Measurements from ENCODE around the gene CHD2.

Gene CHD2

DNA sequence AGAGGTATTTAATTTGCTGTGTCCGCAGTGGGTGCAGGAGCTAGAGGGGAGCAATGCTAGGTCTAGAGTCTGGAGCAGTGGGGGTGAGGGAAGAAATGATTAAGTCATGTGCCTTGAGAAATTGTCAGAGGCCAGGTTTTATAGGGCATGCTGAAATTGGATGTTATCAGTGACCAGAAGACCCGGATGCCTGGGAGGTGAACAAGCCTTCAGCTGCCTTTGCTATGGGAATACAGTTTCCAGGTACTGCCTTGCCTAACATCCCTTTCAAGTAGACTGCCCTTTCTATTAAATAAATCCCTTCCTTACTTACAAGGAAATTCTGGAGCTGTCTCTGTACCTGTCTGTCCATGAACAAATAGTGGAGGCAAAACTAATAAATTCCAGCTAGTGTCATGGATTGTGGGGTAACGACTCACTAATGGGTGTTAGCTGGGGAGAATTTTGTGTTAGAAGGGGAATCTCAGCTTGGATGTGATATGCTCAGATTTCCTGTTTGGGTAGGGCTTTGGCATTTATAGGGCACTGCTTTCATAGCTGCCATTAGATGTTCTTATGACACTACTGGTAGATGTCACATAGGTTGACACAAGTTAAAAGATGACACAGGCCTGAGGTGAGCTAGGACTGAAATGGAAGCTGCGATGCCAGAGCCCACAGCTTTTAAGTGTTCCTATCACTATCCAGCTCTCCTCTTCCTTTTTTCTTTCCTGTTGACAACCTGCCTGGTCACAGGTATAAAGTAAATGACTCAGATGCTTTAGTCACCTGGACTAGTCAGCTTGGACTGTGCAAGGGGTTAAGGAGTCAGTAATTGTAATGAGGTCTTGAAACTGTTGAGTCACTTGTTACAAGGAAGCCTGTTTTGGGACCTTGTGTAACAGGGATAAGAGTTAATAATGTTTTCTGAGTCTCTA, 21.3 kb downstream of the CHD2 start:
- Histone ChIP-seq H3K36me3 (ENCODE audit: control insufficient read depth, insufficient read depth, low read length) (peaks cover 43% of the 10 kb centered on the region), H3K9me3 (ENCODE audit: control insufficient read depth, insufficient read depth, low read length) (no peaks in the 10 kb centered on the region), H3K4me3 (ENCODE audit: low read depth, low read length) (no peak overlapping the region), H3K27me3 (ENCODE audit: control insufficient read depth, insufficient read depth, low read length) (no peaks in the 10 kb centered on the region), H3K4me1 (ENCODE audit: control insufficient read depth, insufficient read depth, low read length) (peaks cover 44% of the 10 kb centered on the region), H3K27ac (ENCODE audit: low read depth, low read length) (peak overlapping the region; percentile 10), H3K9ac (ENCODE audit: low read depth, low read length) (no peak overlapping the region)

GRCh38 chr15:92922418-92923002, 22.4 kb downstream of the CHD2 start:
- Histone ChIP-seq H3K4me1 (ENCODE audit: control insufficient read depth, insufficient read depth, low read length) (peaks cover 43% of the 10 kb centered on the region), H3K27me3 (ENCODE audit: control insufficient read depth, insufficient read depth, low read length) (no peaks in the 10 kb centered on the region), H3K9me3 (ENCODE audit: control insufficient read depth, insufficient read depth, low read length) (no peaks in the 10 kb centered on the region), H3K36me3 (ENCODE audit: control insufficient read depth, insufficient read depth, low read length) (peaks cover 53% of the 10 kb centered on the region), H3K4me3 (ENCODE audit: low read depth, low read length) (no peak overlapping the region), H3K9ac (ENCODE audit: low read depth, low read length) (no peak overlapping the region), H3K27ac (ENCODE audit: low read depth, low read length) (no peak overlapping the region)

- Histone ChIP-seq H3K27ac (ENCODE audit: low read depth, low read length) (no peak overlapping the region), H3K9me3 (ENCODE audit: control insufficient read depth, insufficient read depth, low read length) (no peaks in the 10 kb centered on the region), H3K4me1 (ENCODE audit: control insufficient read depth, insufficient read depth, low read length) (peaks cover 34% of the 10 kb centered on the region), H3K36me3 (ENCODE audit: control insufficient read depth, insufficient read depth, low read length) (peaks cover 70% of the 10 kb centered on the region), H3K27me3 (ENCODE audit: control insufficient read depth, insufficient read depth, low read length) (no peaks in the 10 kb centered on the region), H3K9ac (ENCODE audit: low read depth, low read length) (no peak overlapping the region), H3K4me3 (ENCODE audit: low read depth, low read length) (no peak overlapping the region)
Observed at GRCh38 chr15:92924216-92924615, 24.1 kb downstream of the CHD2 start.

DNA sequence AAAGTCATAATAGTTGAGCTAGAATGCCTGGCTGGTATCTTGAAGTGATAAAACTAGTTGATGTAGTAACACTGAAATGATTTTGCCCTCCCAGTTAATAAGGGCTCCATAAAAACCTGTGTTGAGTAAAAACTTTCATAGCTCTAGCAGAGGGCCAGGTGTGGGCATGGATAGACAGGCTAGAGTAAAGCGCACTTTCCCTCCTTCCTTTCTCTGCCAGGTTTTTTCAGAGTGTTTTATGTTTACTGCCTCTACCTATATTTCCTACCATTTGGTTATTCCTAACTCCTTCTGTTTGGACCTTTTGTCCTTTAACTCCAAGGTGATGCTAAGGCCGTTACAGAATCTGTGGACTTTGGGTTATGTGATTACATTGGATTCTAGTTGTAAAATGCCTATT, 25.3 kb downstream of the CHD2 start:
- H3K4me3 ChIP-seq (ENCODE audit: low read depth, low read length), result no peak overlapping the region
- H3K27me3 ChIP-seq (ENCODE audit: control insufficient read depth, insufficient read depth, low read length), result no peaks in the 10 kb centered on the region
- H3K4me1 ChIP-seq (ENCODE audit: control insufficient read depth, insufficient read depth, low read length), result peaks cover 28% of the 10 kb centered on the region
- peaks cover 78% of the 10 kb centered on the region for H3K36me3 ChIP-seq (ENCODE audit: control insufficient read depth, insufficient read depth, low read length)
- no peak overlapping the region for H3K9ac ChIP-seq (ENCODE audit: low read depth, low read length)
- H3K27ac ChIP-seq (ENCODE audit: low read depth, low read length), result no peak overlapping the region
- H3K9me3 ChIP-seq (ENCODE audit: control insufficient read depth, insufficient read depth, low read length), result no peaks in the 10 kb centered on the region

DNA sequence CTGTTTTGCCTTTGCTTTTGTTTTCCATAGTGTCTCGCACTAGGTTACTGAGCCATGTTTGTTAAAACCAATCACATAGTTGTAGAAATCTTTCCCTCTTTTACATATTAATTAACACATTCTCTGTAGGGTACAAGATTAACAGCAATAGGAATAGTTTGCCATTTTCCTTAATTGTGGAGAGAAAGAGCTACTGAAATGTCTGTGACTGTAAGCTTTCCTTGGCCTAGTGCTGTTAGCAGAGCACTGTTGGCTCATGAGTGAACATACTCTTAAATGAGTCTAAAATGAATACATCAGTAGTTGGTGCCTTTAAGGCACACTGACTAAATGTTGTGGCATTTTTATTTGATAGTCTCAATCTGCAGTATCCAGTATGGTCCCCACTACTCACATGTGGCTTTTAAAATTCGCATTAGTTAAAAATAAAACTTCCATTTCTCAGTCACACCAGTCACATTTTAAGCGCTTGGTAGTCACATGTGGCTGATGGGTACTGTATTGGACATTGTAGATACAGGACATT, 28.2 kb downstream of the CHD2 start:
- H3K9ac ChIP-seq (ENCODE audit: low read depth, low read length), result no peak overlapping the region
- H3K27me3 ChIP-seq (ENCODE audit: control insufficient read depth, insufficient read depth, low read length), result no peaks in the 10 kb centered on the region
- no peak overlapping the region for H3K4me3 ChIP-seq (ENCODE audit: low read depth, low read length)
- H3K9me3 ChIP-seq (ENCODE audit: control insufficient read depth, insufficient read depth, low read length), result no peaks in the 10 kb centered on the region
- H3K27ac ChIP-seq (ENCODE audit: low read depth, low read length), result no peak overlapping the region
- H3K36me3 ChIP-seq (ENCODE audit: control insufficient read depth, insufficient read depth, low read length), result peaks cover 94% of the 10 kb centered on the region
- H3K4me1 ChIP-seq (ENCODE audit: control insufficient read depth, insufficient read depth, low read length), result peaks cover 4% of the 10 kb centered on the region; the same call in 1 of the 2 replicates

DNA sequence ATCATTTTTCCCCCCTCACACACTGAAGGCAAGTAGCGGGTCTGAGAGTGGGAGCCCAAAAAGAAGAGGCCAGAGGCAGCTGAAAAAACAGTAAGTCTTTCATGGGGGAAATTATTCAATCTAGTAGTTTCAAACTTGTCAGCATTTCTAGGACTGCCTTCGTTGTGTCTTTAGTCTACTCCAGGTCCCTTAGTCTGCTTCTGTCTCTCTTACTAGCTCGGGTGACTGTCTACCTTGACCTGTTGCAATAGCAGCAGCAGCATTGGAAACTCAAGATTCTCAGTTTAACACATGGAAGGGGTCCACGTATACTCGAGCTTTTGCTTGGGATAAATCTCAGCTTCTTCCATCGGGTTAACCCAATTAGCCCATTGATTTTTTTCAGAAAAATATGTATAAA, 28.9 kb downstream of the CHD2 start:
- Histone ChIP-seq H3K27me3 (ENCODE audit: control insufficient read depth, insufficient read depth, low read length) (no peaks in the 10 kb centered on the region), H3K4me3 (ENCODE audit: low read depth, low read length) (no peak overlapping the region), H3K4me1 (ENCODE audit: control insufficient read depth, insufficient read depth, low read length) (peaks cover 4% of the 10 kb centered on the region; the same call in 1 of the 2 replicates), H3K27ac (ENCODE audit: low read depth, low read length) (no peak overlapping the region), H3K9me3 (ENCODE audit: control insufficient read depth, insufficient read depth, low read length) (no peaks in the 10 kb centered on the region), H3K36me3 (ENCODE audit: control insufficient read depth, insufficient read depth, low read length) (peaks cover 97% of the 10 kb centered on the region), H3K9ac (ENCODE audit: low read depth, low read length) (no peak overlapping the region)

- Histone ChIP-seq H3K36me3 (ENCODE audit: control insufficient read depth, insufficient read depth, low read length) (peaks cover 95% of the 10 kb centered on the region), H3K4me1 (ENCODE audit: control insufficient read depth, insufficient read depth, low read length) (peaks cover 4% of the 10 kb centered on the region; the same call in 1 of the 2 replicates), H3K27me3 (ENCODE audit: control insufficient read depth, insufficient read depth, low read length) (no peaks in the 10 kb centered on the region), H3K9ac (ENCODE audit: low read depth, low read length) (no peak overlapping the region), H3K27ac (ENCODE audit: low read depth, low read length) (peak overlapping the region; percentile 16), H3K9me3 (ENCODE audit: control insufficient read depth, insufficient read depth, low read length) (no peaks in the 10 kb centered on the region), H3K4me3 (ENCODE audit: low read depth, low read length) (no peak overlapping the region)
Observed at GRCh38 chr15:92930054-92930621, 30.0 kb downstream of the CHD2 start.

DNA sequence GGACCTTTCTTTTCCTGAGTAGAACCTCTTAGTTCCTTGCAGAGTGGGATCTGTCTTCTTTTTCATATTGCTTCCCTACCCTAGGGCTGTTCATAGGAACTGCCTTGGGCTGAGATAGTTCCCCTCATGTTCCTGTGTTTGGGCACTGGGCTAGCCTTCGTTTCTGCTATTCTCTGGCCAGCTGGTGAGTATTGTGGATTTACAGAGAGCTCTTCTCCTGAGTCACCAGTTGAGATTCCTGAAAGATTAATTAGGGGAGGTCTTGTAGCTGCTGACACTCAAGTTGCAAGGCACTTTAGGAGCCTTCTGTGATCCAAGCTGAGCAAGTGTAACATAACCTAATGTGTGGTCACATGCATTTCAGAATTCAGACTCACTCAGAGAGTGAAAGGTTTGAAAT, 30.7 kb downstream of the CHD2 start:
- H3K9me3 ChIP-seq (ENCODE audit: control insufficient read depth, insufficient read depth, low read length), result no peaks in the 10 kb centered on the region
- H3K27ac ChIP-seq (ENCODE audit: low read depth, low read length), result peak overlapping the region; percentile 16
- no peaks in the 10 kb centered on the region for H3K27me3 ChIP-seq (ENCODE audit: control insufficient read depth, insufficient read depth, low read length)
- no peak overlapping the region for H3K4me3 ChIP-seq (ENCODE audit: low read depth, low read length)
- H3K4me1 ChIP-seq (ENCODE audit: control insufficient read depth, insufficient read depth, low read length), result peaks cover 4% of the 10 kb centered on the region; the same call in 1 of the 2 replicates
- H3K9ac ChIP-seq (ENCODE audit: low read depth, low read length), result no peak overlapping the region
- peaks cover 95% of the 10 kb centered on the region for H3K36me3 ChIP-seq (ENCODE audit: control insufficient read depth, insufficient read depth, low read length)

DNA sequence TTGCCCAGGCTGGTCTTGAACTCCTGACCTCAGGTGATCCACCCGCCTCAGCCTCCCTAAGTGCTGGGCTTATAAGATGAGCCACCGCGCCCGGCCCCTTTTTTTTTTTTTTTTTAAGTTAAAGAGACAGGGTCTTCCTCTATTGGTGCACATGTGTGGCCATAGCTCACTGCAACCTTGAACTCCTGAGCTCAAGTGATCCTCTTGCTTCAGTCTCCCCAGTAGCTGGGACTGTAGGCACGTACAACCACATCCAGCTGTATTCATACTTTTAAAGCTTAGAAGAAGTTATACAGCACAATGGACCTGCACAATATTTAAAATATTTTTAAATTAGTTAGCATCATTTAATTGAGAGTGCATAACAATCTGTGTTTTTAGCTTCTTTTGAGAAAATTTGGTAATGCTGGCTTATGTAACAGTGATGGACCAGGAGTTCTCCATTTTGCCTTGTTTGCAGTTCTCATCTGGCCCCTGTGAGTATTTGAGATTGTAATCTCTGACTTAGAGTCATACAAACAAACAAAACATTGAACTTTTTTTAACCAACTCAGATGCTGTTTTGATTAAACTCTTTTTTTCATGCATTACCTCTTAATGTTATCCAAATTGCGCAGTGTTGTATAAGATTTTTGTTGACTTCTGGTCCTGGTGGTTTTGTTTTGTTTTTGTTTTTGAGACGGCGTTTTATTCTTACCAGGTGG, 33.0 kb downstream of the CHD2 start:
- H3K9me3 ChIP-seq (ENCODE audit: control insufficient read depth, insufficient read depth, low read length), result no peaks in the 10 kb centered on the region
- no peak overlapping the region for H3K9ac ChIP-seq (ENCODE audit: low read depth, low read length)
- no peaks in the 10 kb centered on the region for H3K27me3 ChIP-seq (ENCODE audit: control insufficient read depth, insufficient read depth, low read length)
- H3K36me3 ChIP-seq (ENCODE audit: control insufficient read depth, insufficient read depth, low read length), result peaks cover 95% of the 10 kb centered on the region
- no peaks in the 10 kb centered on the region for H3K4me1 ChIP-seq (ENCODE audit: control insufficient read depth, insufficient read depth, low read length)
- no peak overlapping the region for H3K4me3 ChIP-seq (ENCODE audit: low read depth, low read length)
- no peak overlapping the region for H3K27ac ChIP-seq (ENCODE audit: low read depth, low read length)

DNA sequence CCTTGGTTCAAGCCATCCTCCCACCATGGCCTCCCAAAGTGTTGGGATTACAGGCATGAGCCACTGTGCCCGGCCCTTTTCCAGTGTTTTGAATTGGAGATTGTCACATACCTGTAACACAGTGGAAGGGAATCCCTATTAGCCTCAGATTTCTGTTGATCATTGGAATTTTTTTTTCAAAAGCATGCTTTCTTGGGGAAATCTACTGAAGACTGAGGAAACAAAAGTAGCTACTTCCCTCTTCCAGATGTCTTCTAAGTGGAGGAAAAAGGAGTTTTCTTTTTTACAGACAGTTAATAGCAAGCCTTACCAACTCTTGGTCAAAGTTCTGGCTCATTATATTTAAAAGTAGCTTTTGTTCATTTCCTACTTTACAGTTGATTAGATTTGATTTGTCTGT, 33.7 kb downstream of the CHD2 start:
- H3K9me3 ChIP-seq (ENCODE audit: control insufficient read depth, insufficient read depth, low read length), result no peaks in the 10 kb centered on the region
- H3K4me3 ChIP-seq (ENCODE audit: low read depth, low read length), result no peak overlapping the region
- peaks cover 95% of the 10 kb centered on the region for H3K36me3 ChIP-seq (ENCODE audit: control insufficient read depth, insufficient read depth, low read length)
- H3K27me3 ChIP-seq (ENCODE audit: control insufficient read depth, insufficient read depth, low read length), result no peaks in the 10 kb centered on the region
- H3K4me1 ChIP-seq (ENCODE audit: control insufficient read depth, insufficient read depth, low read length), result no peaks in the 10 kb centered on the region
- no peak overlapping the region for H3K9ac ChIP-seq (ENCODE audit: low read depth, low read length)
- no peak overlapping the region for H3K27ac ChIP-seq (ENCODE audit: low read depth, low read length)

Data from HUES48 (cell line).